K562 (cell line): ENCODE data around the gene ARRB2. TPM values are rescaled to one million over a fixed set of nuclear protein-coding genes. Genes with fewer than 3 reads are reported as not detected.

ENCODE experiments used
- ADNP ChIP-seq: fragments of 200-800 bp; sonication (Bioruptor generic); IDR thresholded peaks from 2 replicates; pipeline ENCODE4 v1.6.1; 2016; ENCODE audit warnings: missing genetic modification characterization, missing compliant biosample characterization
- ASH1L ChIP-seq: fragments of 450-650 bp; IDR thresholded peaks from 2 replicates; pipeline ENCODE4 v1.6.1; 2018; ENCODE audit warnings: borderline replicate concordance, mild to moderate bottlenecking, low read depth; ENCODE audit not compliant: partially characterized antibody
- ATF1 ChIP-seq, 2 experiments: fragments of 450-650 bp in 1 of 2; IDR thresholded peaks; 2 replicates each; pipeline ENCODE4 v1.6.1; 2016; ENCODE audit warnings: missing compliant biosample characterization in 1 of 2, missing genetic modification characterization in 1 of 2
- C11orf30 ChIP-seq: fragments of 450-650 bp; IDR thresholded peaks from 2 replicates; pipeline ENCODE4 v1.6.1; 2016; ENCODE audit warnings: low read depth, mild to moderate bottlenecking
- CBFA2T2 ChIP-seq: fragments of 450-650 bp; conservative IDR thresholded peaks from 2 replicates; pipeline ENCODE4 v1.6.1; 2017; ENCODE audit warnings: mild to moderate bottlenecking
- CBX3 ChIP-seq, 2 experiments: IDR thresholded peaks; 1 replicate in 1 of 2; 2 replicates in 1 of 2; pipeline ENCODE4 v1.6.1; 2012; ENCODE audit warnings: inconsistent platforms in 2 of 2, low read length in 2 of 2, borderline replicate concordance in 1 of 2, control low read depth in 1 of 2
- ETV6 ChIP-seq, 3 experiments: fragments of 150-350 bp in 1 of 3; sonication (generic) in 1 of 3; formaldehyde crosslinking in 1 of 3; IDR thresholded peaks; 2 replicates each; pipeline versions ENCODE4 v1.6.1 to v1.8.0; 2014 to 2022; ENCODE audit warnings: borderline replicate concordance in 2 of 3, low read depth in 2 of 3, antibody characterized with exemption in 1 of 3, low read length in 1 of 3, mild to moderate bottlenecking in 1 of 3, missing genetic modification reagents in 1 of 3
- EZH2 ChIP-seq: IDR thresholded peaks from 2 replicates; pipeline ENCODE4 v1.6.1; 2012; ENCODE audit warnings: low read depth, mild to moderate bottlenecking, inconsistent platforms, low read length, borderline replicate concordance
- GTF2E2 ChIP-seq: fragments of 200-800 bp; sonication (Bioruptor generic); IDR thresholded peaks from 2 replicates; pipeline ENCODE4 v1.6.1; 2016; ENCODE audit warnings: missing genetic modification characterization, missing compliant biosample characterization
- KAT2B ChIP-seq: IDR thresholded peaks from one replicate; pipeline ENCODE4 v1.6.1; 2012; ENCODE audit warnings: low read depth, mild to moderate bottlenecking, control low read depth, inconsistent platforms, low read length, moderate library complexity
- KLF1 ChIP-seq: fragments of 450-650 bp; IDR thresholded peaks from 2 replicates; pipeline ENCODE4 v1.6.1; 2016; ENCODE audit warnings: missing genetic modification characterization, missing compliant biosample characterization
- LCOR ChIP-seq: sonication (generic); formaldehyde crosslinking; IDR thresholded peaks from 2 replicates; pipeline ENCODE4 v1.8.0; 2022; ENCODE audit warnings: mild to moderate bottlenecking, missing genetic modification reagents
- MEIS2 ChIP-seq: fragments of 450-650 bp; IDR thresholded peaks from 2 replicates; pipeline ENCODE4 v1.6.1; 2014; ENCODE audit warnings: mild to moderate bottlenecking; ENCODE audit not compliant: partially characterized antibody
- OTX1 ChIP-seq: fragments of 450-650 bp; formaldehyde crosslinking; IDR thresholded peaks from 2 replicates; pipeline ENCODE4 v1.4.0; 2022; ENCODE audit warnings: mild to moderate bottlenecking
- RCOR1 ChIP-seq, 2 experiments: IDR thresholded peaks; 2 replicates each; pipeline ENCODE4 v1.6.1; 2012; ENCODE audit warnings: low read depth in 2 of 2, low read length in 2 of 2, borderline replicate concordance in 1 of 2, improper control_type of control experiment in 1 of 2
- SNIP1 ChIP-seq: fragments of 450-650 bp; IDR thresholded peaks from 2 replicates; pipeline ENCODE4 v1.7.1; 2017; ENCODE audit warnings: low read depth, mild to moderate bottlenecking
- SRF ChIP-seq, 2 experiments: fragments of 250-450, 450-650 bp in 1 of 2; sonication (Bioruptor Pico) in 1 of 2; sonication (generic) in 1 of 2; formaldehyde crosslinking; IDR thresholded peaks; 2 replicates each; pipeline versions ENCODE4 v1.5.0 to v1.5.1; 2020 to 2022; ENCODE audit warnings: mild to moderate bottlenecking in 1 of 2, missing genetic modification reagents in 1 of 2
- ZBTB7A ChIP-seq: IDR thresholded peaks from 2 replicates; pipeline ENCODE4 v1.6.1; 2011; ENCODE audit warnings: low read depth, mild to moderate bottlenecking, low read length, moderate library complexity, borderline replicate concordance; ENCODE audit not compliant: control insufficient read depth
- ZKSCAN8 ChIP-seq: fragments of 200-800 bp; sonication (Bioruptor generic); IDR thresholded peaks from 2 replicates; pipeline ENCODE4 v1.6.1; 2016; ENCODE audit warnings: missing genetic modification characterization, missing compliant biosample characterization
- ZNF41 ChIP-seq: fragments of 250-450 bp; sonication (Bioruptor Pico); conservative IDR thresholded peaks from 2 replicates; pipeline ENCODE4 v1.4.0; 2020; ENCODE audit warnings: mild to moderate bottlenecking
- ZNF695 ChIP-seq: fragments of 450-650 bp; formaldehyde crosslinking; IDR thresholded peaks from 2 replicates; pipeline ENCODE4 v1.4.0; 2020; ENCODE audit warnings: mild to moderate bottlenecking, moderate library complexity
- ZNF75A ChIP-seq: fragments of 450-650 bp; formaldehyde crosslinking; IDR thresholded peaks from 2 replicates; pipeline ENCODE4 v1.4.0; 2020; ENCODE audit warnings: mild to moderate bottlenecking
- polyA plus RNA-seq, 8 experiments: library from polyadenylated mRNA; depleted of rRNA in 4 of 8; stranded (reverse) in 5 of 8; unstranded in 3 of 8; fragments of >200 nt; fragmentation: Nextera tagmentation in 2 of 8; fragmentation: Illumina TruSeq in 1 of 8; extraction: Ambion mirVana in 2 of 8; extraction: Trizol in 1 of 8; gene quantifications; 2 replicates each; pipeline versions ENCODE4 v1.2.1 to v1.2.3, GENCODE V29; 2011 to 2014; ENCODE audit warnings: inconsistent platforms in 1 of 8, missing spikeins in 1 of 8
- total RNA-seq, 7 experiments: library from RNA; depleted of rRNA in 6 of 7; stranded (reverse); fragments of >200 nt in 6 of 7; fragmentation: Illumina TruSeq in 2 of 7; extraction: Trizol in 2 of 7; gene quantifications; 2 replicates each; pipeline versions ENCODE4 v1.2.1 to v1.2.3, GENCODE V29; 2011 to 2021; ENCODE audit warnings: low replicate concordance in 1 of 7
- TF ChIP-seq, protein P1 (sequence below): fragments of 250-450 bp; sonication (Bioruptor Pico); IDR thresholded peaks from 2 replicates; pipeline ENCODE4 v1.5.0; 2021; ENCODE audit warnings: mild to moderate bottlenecking, moderate library complexity
- TF ChIP-seq, protein P2 (sequence below), 2 experiments: fragments of 450-650 bp in 1 of 2; sonication (generic) in 1 of 2; formaldehyde crosslinking in 1 of 2; IDR thresholded peaks in 1 of 2; conservative IDR thresholded peaks in 1 of 2; 2 replicates each; pipeline versions ENCODE4 v1.6.1 to v1.8.1; 2016 to 2023; ENCODE audit warnings: mild to moderate bottlenecking in 2 of 2, moderate library complexity in 2 of 2, inconsistent platforms in 1 of 2, missing genetic modification reagents in 1 of 2

ARRB2 gene
- total and polyA plus RNA-seq, 9 of the 15 experiments (the other 6 are each of a cell fraction or from before 2014, with no cell fraction given), result 0.79 to 15.3 (median 8.8) TPM

DNA sequence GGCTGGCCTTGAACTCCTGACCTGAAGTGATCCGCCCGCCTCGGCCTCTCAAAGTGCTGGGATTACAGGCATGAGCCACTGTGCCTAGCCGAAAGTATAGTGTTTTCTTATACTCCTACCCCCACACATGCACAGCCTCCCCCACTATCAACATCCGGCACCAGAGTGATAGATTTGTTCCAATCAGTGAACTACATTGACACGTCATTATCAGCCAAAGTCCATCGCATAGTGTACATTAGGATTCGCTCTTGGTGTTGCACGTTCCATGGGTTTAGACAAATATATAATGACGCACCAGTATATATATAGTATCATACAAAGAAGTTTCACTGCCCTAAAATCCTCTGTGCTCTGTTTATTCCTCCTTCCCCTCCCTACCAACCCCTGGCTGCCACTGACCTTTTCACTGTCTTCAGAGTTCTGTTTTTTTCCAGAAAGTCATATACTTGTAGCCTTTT, 49.4 kb downstream of the ARRB2 start (continued):
- TF ChIP-seq GTF2E2 (no peak), KLF1 (tag) (no peak), ASH1L (no peak), RCOR1 (IDR thresholded peaks at IDR 0.05; ENCODE audit: borderline replicate concordance in 1 of 2, low read depth in 2 of 2, low read length in 2 of 2) (0 out of 4 replicates have a peak, but pooled peaks of 1 of the 2 experiments have one; percentile 39), MEIS2 (peak; percentile 35), ZKSCAN8 (CRISPR knock-in tag) (no peak), ADNP (tag) (no peak), C11orf30 (no peak), ZNF41 (CRISPR knock-in tag) (no peak), LCOR (CRISPR knock-in tag) (no peak), ETV6 (IDR thresholded peaks at IDR 0.05; ENCODE audit: borderline replicate concordance in 1 of 2, low read depth in 2 of 2, low read length in 1 of 2) (no peak), ETV6 (CRISPR knock-in tag; IDR thresholded peaks at IDR 0.05; ENCODE audit: borderline replicate concordance) (no peak), ZBTB7A (no peak), EZH2 (no peak), KAT2B (no peak), SRF (CRISPR knock-in tag; IDR thresholded peaks at IDR 0.05) (no peak), ZNF695 (CRISPR knock-in tag) (no peak), ZNF75A (CRISPR knock-in tag) (no peak), CBX3 (IDR thresholded peaks at IDR 0.05; ENCODE audit: borderline replicate concordance in 1 of 2, low read length in 2 of 2) (no peak), ATF1 (CRISPR knock-in tag; IDR thresholded peaks at IDR 0.05) (no peak), ATF1 (tag; IDR thresholded peaks at IDR 0.05) (0 out of 2 replicates have a peak, but pooled peaks have one; percentile 23), CBFA2T2 (0 out of 2 replicates have a peak, but pooled peaks have one; percentile 17), OTX1 (no peak), SNIP1 (no peak)
- TF ChIP-seq, protein P1, sequence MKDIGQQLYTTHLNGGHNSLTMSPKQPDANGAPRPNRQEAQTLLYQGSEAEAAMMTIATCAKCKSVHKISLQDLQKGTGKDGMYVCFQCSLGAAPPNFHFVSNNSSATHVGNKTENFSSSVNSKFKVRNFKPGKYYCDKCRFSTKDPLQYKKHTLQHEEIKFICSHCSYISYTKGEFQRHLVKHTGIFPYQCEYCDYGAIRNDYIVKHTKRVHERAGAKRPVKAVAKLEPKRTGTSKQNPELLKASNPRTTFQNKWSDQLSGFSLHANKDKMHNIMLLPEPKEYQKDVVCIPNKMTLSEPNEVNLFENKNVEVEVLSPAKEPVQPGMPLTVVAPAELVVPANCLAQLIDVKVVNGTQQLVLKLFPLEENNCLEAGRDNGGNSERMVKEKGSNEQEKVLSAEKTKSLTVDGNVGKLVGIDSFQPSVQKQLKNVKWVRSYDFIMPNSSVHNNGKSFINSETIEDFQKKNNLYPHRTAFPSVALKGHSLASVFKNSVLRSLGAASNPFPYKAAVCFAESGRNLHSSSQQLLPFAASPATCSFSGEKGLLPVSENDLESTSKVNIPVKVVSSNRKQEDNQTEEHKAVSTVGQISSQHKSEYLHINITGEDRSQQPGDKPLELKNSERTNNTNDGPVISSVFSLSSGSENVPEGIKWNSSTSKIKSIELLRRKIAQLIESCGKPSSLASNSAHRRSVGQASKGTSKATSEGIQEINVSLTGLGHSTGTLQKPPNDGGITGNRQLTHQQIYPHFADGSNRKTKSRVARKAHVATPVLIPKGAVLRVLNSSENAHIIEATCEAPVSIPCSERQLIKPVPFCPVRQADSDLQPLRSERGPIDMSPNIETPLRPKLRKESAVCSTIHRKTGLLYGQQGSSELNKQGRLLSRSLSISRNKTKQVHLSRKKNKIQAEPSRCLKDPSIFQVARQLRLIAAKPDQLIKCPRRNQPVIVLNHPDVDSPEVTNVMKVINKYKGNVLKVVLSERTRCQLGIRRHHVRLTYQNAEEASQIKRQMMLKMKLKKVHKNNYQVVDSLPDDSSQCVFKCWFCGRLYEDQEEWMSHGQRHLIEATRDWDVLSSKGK (CRISPR knock-in tag), result no peak
- TF ChIP-seq, protein P2, sequence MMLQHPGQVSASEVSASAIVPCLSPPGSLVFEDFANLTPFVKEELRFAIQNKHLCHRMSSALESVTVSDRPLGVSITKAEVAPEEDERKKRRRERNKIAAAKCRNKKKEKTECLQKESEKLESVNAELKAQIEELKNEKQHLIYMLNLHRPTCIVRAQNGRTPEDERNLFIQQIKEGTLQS (IDR thresholded peaks at IDR 0.05), result peak; percentile 22; the same call in 1 of the 2 replicates
- TF ChIP-seq, protein P2 (CRISPR knock-in tag; conservative IDR thresholded peaks at IDR 0.05), result no peak
